OCI-LY3 (cell line): ENCODE data around the gene CHAD.

Experiments used
- H2AFZ ChIP-seq: fragments of 200-600, 300-600 bp; shearing (Covaris generic); 2 replicates; pipeline ENCODE4 v1.6.0; 2014; ENCODE audit warnings: antibody characterized with exemption, low read depth, low read length
- H3K27ac ChIP-seq: fragments of 200-600, 300-600 bp; sonication (generic); 2 replicates; pipeline ENCODE4 v1.5.1; 2014; ENCODE audit warnings: mild to moderate bottlenecking, low read length, moderate library complexity, mixed read lengths
- H3K27me3 ChIP-seq: fragments of 200-600, 300-600 bp; sonication (generic); 2 replicates; pipeline ENCODE4 v1.6.1; 2014; ENCODE audit warnings: low read depth, low read length, mixed read lengths
- H3K36me3 ChIP-seq: fragments of 200-600, 300-600 bp; sonication (generic); replicated peaks from 2 replicates; pipeline ENCODE3; 2014; ENCODE audit warnings: low read depth, low read length, mixed read lengths
- H3K4me1 ChIP-seq: fragments of 300-600, 200-600 bp; sonication (generic); 2 replicates; pipeline ENCODE4 v1.6.1; 2014; ENCODE audit warnings: low read length, mixed read lengths
- H3K4me2 ChIP-seq: fragments of 200-600, 300-600 bp; sonication (generic); 2 replicates; pipeline ENCODE4 v1.6.1; 2014; ENCODE audit warnings: low read length, mixed read lengths
- H3K4me3 ChIP-seq: fragments of 300-600, 200-600 bp; sonication (generic); 2 replicates; pipeline ENCODE4 v1.5.1; 2014; ENCODE audit warnings: antibody characterized with exemption, mild to moderate bottlenecking, low read length, moderate library complexity
- H3K79me2 ChIP-seq: fragments of 300-600, 200-600 bp; shearing (Covaris generic); 2 replicates; pipeline ENCODE4 v1.6.1; 2014; ENCODE audit warnings: mild to moderate bottlenecking, low read length, mixed read lengths
- H3K9ac ChIP-seq: fragments of 300-600, 200-600 bp; shearing (Covaris generic); 2 replicates; pipeline ENCODE4 v1.6.0; 2014; ENCODE audit warnings: mild to moderate bottlenecking, low read length, moderate library complexity
- H3K9me3 ChIP-seq: fragments of 200-600, 300-600 bp; shearing (Covaris generic); 2 replicates; pipeline ENCODE4 v1.6.1; 2014; ENCODE audit warnings: low read length, mixed read lengths; ENCODE audit not compliant: insufficient read depth
- H4K20me1 ChIP-seq: fragments of 200-600, 300-600 bp; sonication (generic); 2 replicates; pipeline ENCODE4 v1.6.1; 2016; ENCODE audit warnings: low read length, mixed read lengths; ENCODE audit not compliant: insufficient read depth
- EZH2phosphoT487 ChIP-seq: fragments of 200-600 bp; shearing (Covaris generic); IDR thresholded peaks from 2 replicates; pipeline ENCODE4 v1.6.1; 2018; ENCODE audit warnings: antibody characterized with exemption, mixed run types, low read depth
- TF ChIP-seq, protein P1 (sequence below): fragments of 200-600, 300-600 bp; sonication (generic); IDR thresholded peaks from 2 replicates; pipeline ENCODE4 v1.5.1; 2014; ENCODE audit warnings: antibody characterized with exemption, low read length, low read depth

Gene CHAD

DNA sequence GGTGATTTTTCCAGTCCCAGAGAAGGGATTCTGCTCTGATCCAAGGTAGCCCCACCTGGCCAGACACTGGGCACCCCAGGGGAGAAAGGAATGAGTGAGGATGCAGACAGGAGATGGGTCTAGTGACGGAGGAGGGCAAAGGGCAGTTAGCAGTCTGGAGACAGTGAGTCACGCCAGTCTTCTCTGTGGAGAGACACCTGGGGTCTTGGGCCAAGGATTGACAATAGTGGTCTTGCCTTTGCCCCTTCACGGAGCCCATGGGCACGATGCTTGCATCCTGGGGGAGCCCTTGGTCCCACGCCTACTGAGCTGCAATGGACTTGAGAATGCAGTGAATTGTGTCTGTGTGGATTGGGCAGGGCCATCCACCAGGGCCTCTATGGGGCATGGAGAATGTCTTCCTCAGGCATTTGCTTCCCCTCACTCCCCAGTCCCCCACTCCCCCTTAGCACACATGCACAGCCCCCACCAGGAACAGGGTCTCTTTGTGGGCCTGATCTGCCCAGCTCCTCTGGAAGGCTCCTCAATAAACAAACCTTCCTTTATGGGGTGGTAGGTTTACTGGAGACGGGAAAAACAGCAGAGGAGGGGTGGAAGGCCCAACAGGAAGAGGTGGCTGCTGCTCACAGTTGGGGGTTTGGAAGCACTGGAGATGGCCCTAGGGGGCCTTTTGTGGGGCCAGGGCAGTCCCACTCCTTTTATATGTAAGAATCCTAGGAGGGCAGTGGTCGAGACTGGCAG lies 1.4 kb downstream of the CHAD start:
- Histone ChIP-seq H3K9ac (no peak overlapping the region), H2AFZ (no peak overlapping the region), H3K4me1 (peaks cover 7% of the 10 kb centered on the region; the same call in 1 of the 2 replicates), H3K4me3 (no peak overlapping the region), H3K27me3 (no peaks in the 10 kb centered on the region), H3K27ac (no peak overlapping the region), H4K20me1 (no peaks in the 10 kb centered on the region), H3K9me3 (no peaks in the 10 kb centered on the region), H3K79me2 (no peaks in the 10 kb centered on the region), H3K4me2 (no peak overlapping the region), H3K36me3 (no peaks in the 10 kb centered on the region)
- TF ChIP-seq, protein P1, sequence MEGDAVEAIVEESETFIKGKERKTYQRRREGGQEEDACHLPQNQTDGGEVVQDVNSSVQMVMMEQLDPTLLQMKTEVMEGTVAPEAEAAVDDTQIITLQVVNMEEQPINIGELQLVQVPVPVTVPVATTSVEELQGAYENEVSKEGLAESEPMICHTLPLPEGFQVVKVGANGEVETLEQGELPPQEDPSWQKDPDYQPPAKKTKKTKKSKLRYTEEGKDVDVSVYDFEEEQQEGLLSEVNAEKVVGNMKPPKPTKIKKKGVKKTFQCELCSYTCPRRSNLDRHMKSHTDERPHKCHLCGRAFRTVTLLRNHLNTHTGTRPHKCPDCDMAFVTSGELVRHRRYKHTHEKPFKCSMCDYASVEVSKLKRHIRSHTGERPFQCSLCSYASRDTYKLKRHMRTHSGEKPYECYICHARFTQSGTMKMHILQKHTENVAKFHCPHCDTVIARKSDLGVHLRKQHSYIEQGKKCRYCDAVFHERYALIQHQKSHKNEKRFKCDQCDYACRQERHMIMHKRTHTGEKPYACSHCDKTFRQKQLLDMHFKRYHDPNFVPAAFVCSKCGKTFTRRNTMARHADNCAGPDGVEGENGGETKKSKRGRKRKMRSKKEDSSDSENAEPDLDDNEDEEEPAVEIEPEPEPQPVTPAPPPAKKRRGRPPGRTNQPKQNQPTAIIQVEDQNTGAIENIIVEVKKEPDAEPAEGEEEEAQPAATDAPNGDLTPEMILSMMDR = no peak
- no peak for TF ChIP-seq EZH2phosphoT487

- H3K27ac ChIP-seq = no peak overlapping the region
- TF ChIP-seq, protein P1 = no peak
- TF ChIP-seq EZH2phosphoT487 = no peak
- H3K4me3 ChIP-seq = no peak overlapping the region
- H2AFZ ChIP-seq = no peak overlapping the region
- H3K4me1 ChIP-seq = peaks cover 7% of the 10 kb centered on the region; the same call in 1 of the 2 replicates
- no peaks in the 10 kb centered on the region for H3K9me3 ChIP-seq
- no peaks in the 10 kb centered on the region for H3K36me3 ChIP-seq
- no peak overlapping the region for H3K9ac ChIP-seq
- H3K79me2 ChIP-seq = no peaks in the 10 kb centered on the region
- H3K27me3 ChIP-seq = no peaks in the 10 kb centered on the region
- H3K4me2 ChIP-seq = no peak overlapping the region
- H4K20me1 ChIP-seq = no peaks in the 10 kb centered on the region
Observed at GRCh38 chr17:50466371-50467113, 2.1 kb downstream of the CHAD start.

- Histone ChIP-seq H3K4me3 (no peak overlapping the region), H3K4me1 (peaks cover 7% of the 10 kb centered on the region; the same call in 1 of the 2 replicates), H2AFZ (no peak overlapping the region), H3K9me3 (no peaks in the 10 kb centered on the region), H4K20me1 (no peaks in the 10 kb centered on the region), H3K36me3 (no peaks in the 10 kb centered on the region), H3K9ac (no peak overlapping the region), H3K27ac (no peak overlapping the region), H3K4me2 (no peak overlapping the region), H3K27me3 (no peaks in the 10 kb centered on the region), H3K79me2 (no peaks in the 10 kb centered on the region)
- TF ChIP-seq, protein P1 = no peak
- TF ChIP-seq EZH2phosphoT487 = no peak
Observed at GRCh38 chr17:50465635-50466034, 3.0 kb downstream of the CHAD start.

- Histone ChIP-seq H3K79me2 (no peaks in the 10 kb centered on the region), H3K9ac (no peak overlapping the region), H4K20me1 (no peaks in the 10 kb centered on the region), H3K27me3 (no peaks in the 10 kb centered on the region), H3K4me2 (no peak overlapping the region), H3K9me3 (no peaks in the 10 kb centered on the region), H3K36me3 (no peaks in the 10 kb centered on the region), H3K4me1 (peaks cover 7% of the 10 kb centered on the region; the same call in 1 of the 2 replicates), H3K27ac (no peak overlapping the region), H2AFZ (no peak overlapping the region), H3K4me3 (no peak overlapping the region)
- TF ChIP-seq EZH2phosphoT487 = no peak
- TF ChIP-seq, protein P1 = no peak
Observed at GRCh38 chr17:50465171-50465570, 3.5 kb downstream of the CHAD start.
